Epithelial cell of umbilical artery (primary cell): ENCODE data around the gene TBC1D8B. TPM values are rescaled to one million over a fixed set of nuclear protein-coding genes. Genes with fewer than 3 reads are reported as not detected.

ENCODE experiments used
- total RNA-seq: library from RNA; depleted of rRNA; stranded (reverse); fragments of >200 nt; gene quantifications from 2 replicates; pipeline ENCODE4 v1.2.3, GENCODE V29; 2014

Gene TBC1D8B
- total RNA-seq = 4.7 and 5.8 TPM in 2 replicates

DNA sequence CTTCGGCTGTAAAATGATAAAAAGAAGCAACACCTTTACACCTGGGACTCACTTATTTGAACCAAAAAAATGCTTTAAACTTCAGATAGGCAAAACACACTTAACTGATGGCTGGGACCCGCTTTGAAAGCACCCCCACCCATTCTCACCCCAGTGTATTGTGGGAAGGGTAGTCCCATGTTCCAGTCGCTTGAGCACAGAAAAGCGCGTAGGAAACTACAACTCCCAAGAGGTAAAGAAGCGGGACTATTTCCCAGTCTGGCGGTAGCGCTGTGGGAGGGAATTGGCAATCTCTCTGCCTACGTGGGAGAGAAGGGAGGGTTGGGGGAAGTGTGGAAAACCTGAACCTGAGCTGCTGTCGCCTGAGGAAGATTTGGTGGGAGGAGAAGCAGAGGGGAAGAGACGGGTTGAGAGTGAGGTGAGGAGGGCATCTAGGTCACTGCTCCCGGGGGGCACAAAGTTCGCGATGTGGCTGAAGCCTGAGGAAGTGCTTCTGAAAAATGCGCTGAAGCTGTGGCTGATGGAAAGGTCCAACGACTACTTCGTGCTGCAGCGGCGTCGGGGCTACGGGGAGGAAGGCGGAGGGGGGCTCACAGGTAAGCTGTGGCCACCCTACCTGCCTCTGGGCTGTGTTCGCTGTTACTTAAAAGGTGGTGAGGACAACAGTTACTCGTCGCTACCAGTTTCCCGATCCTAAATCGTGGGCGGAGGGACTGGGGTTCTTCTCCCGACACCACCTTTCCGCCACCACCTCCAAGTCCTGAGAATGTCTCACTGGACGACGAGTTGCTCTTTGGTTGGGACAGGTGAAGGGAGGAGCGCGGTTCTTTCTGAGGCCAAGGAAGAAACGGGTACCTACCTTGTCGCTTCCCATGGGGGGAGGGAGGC lies at the start of gene TBC1D8B:
Gene TBC1D8B (plus strand): TSS at position 286 of the 888 bp plus-strand sequence. CDS start 181 bp downstream, at position 467.

DNA sequence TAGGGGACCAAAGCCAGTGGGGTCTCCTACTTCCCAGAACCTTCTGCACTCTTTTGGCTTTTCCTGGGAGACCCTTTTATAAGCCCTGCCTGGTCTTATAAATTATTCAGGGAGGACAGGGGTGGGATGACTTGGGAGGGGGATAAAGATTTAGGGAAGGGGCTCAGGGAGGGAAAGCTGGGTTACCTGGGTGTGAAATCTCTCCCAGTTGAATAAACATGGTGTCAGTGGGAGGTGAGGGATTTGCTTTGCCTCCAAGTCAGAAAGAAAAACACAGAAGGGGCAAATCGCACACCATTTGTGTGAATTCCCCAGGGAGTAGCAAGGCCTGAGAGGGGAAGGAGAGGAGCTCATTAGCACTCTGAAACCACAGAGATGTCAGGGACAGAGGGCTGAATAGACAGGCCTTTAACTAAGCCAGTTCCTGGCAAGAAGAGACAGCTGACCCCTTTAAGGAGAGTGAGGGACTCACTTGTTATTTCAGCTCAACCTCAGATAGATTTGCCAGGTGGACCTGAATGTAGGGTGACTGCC lies 100.9 kb downstream of the TBC1D8B start, which contains the start of gene RIPPLY1:
Gene RIPPLY1 (minus strand): TSS at position 51 of the 534 bp plus-strand sequence. CDS start 54 bp downstream, outside the sequence.

DNA sequence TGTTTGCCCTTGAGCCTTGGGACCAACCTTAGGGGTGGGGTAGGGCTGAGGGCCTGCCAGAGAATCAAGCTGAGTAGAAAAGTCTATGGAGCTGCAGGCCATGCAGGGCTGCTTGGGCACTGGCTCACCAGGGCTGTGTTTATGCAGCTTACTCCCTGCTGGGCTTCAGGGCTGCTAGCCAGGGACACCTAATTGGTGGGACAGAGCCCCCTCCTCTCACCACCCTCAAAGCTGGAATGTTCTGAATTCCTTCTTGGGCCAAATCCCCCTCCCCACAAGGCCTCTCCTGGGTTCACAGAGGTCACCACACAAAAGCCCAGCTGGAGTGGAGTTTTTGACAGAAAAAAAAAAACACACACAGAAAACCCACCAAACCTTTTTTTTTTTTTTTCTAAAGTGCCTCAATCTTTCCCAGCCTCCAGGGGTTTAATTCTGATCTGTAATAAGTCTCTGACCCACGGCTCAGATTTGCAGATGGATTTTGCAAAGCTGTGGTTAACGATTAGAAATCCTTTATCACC lies 117.5 kb downstream of the TBC1D8B start, which contains the start of gene CLDN2:
Gene CLDN2 (plus strand): TSS at position 471 of the 521 bp plus-strand sequence. CDS start 7,827 bp downstream, outside the sequence.

Other genes starting within 250 kb of the TBC1D8B start
- under 0.01 and 0.30 TPM in 2 replicates for gene RADX, start 190.7 kb upstream of the TBC1D8B start, total RNA-seq
- gene RNF128, start 76.0 kb upstream of the TBC1D8B start, total RNA-seq = under 0.01 and 0.15 TPM in 2 replicates
- gene RIPPLY1, start 100.7 kb downstream of the TBC1D8B start, total RNA-seq = not detected in 2 replicates
- gene CLDN2, start 117.7 kb downstream of the TBC1D8B start, total RNA-seq = not detected in 2 replicates
- gene MORC4, start 197.5 kb downstream of the TBC1D8B start, total RNA-seq = 12.0 and 17.3 TPM in 2 replicates